ENCODE data around the gene CLTRN. TPM values are rescaled to one million over a fixed set of nuclear protein-coding genes. Genes with fewer than 3 reads are reported as not detected.
A peak's percentile ranks its signal among the peaks of the same experiment; 100 is the strongest.
"Not testable (repeated sequence)": the region's sequence is repeated elsewhere in the genome, so short reads cannot be mapped to it uniquely, and the experiment has no call there.

Gene CLTRN
- 1 to 10 TPM in 5 of 9 donors, under 1 TPM in 4; 0.25 to 1.8 (median 1.1) TPM for total RNA-seq
- 1 to 10 TPM in 1 of 2 donors, under 1 TPM in 1; 0.11 to 1.4 TPM for polyA plus RNA-seq
- long read RNA-seq, donor 1, partial matches to known transcripts, result 0 of 1 reads
- long read RNA-seq, donor 1, other reads (novel, unspliced or antisense), result 1 of 1 reads
- long read RNA-seq, donor 2, partial matches to known transcripts, result 0 of 5 reads
- long read RNA-seq, donor 2, other reads (novel, unspliced or antisense), result 5 of 5 reads
- long read RNA-seq, donor 3, result 0 reads

- Histone ChIP-seq H3K27ac (no peak within 1 kb of the TSS), H3K4me3 (no peak within 1 kb of the TSS), H3K27me3 (peaks cover 0 to 95% (median 0%) of the 10 kb centered on the region in 9 donors), H3K4me1 (no peaks in the 10 kb centered on the region), H3K9me3 (no peaks in the 10 kb centered on the region), H3K36me3 (no peaks in the 10 kb centered on the region)
- 59 to 66% (median 63%) methylated on average over 14 of the region's 14 CpGs for WGBS, 4 donors
- intact Hi-C loops (cut with DNase I), result no loop called here
- ATAC-seq, result no peak
- no peak for DNase-seq
- TF ChIP-seq POLR2A (IDR thresholded peaks at IDR 0.05), result no peak
- no peak for TF ChIP-seq CTCF (IDR thresholded peaks at IDR 0.05)
These were observed at the start of gene CLTRN for GRCh38 chrX:15664487-15665444. Gene CLTRN, minus strand, starts transcription at chrX:15664805. Its CDS starts 30 bp downstream, at chrX:15664775.

- H3K4me1 ChIP-seq; DNase-seq; H3K9me3 ChIP-seq; intact Hi-C loops (cut with DNase I); H3K27ac ChIP-seq; H3K4me3 ChIP-seq; H3K27me3 ChIP-seq: not testable (repeated sequence)
- 50 to 88% (median 73%) methylated on average over 5 to 6 of the region's 8 CpGs for WGBS, 4 donors
- peak in 2 of 4 donors; percentile 36 to 45 for ATAC-seq
- peaks cover 0 to 21% (median 0%) of the 10 kb centered on the region in 9 donors for H3K36me3 ChIP-seq
These were observed 39.7 kb upstream of the CLTRN start for GRCh38 chrX:15704273-15704672.

GRCh38 chrX:15703809-15704208 is 39.2 kb upstream of the CLTRN start:
- intact Hi-C loops (cut with DNase I), result not testable (repeated sequence)

GRCh38 chrX:15702488-15703371 is 38.1 kb upstream of the CLTRN start:
- H3K36me3 ChIP-seq, result peaks cover 0 to 21% (median 2%) of the 10 kb centered on the region in 9 donors
- WGBS, 4 donors, result 97 to 98% (median 98%) methylated on average over 25 to 40 of the region's 40 CpGs
- TF ChIP-seq CTCF (IDR thresholded peaks at IDR 0.05) (no peak), POLR2A (IDR thresholded peaks at IDR 0.05) (no peak)
- DNase-seq (peak in 2 of 5 donors; percentile 18 to 31), ATAC-seq (peak in 1 of 4 donors; percentile 37)
- H3K27ac ChIP-seq, result no peak overlapping the region
- intact Hi-C loops (cut with DNase I), result no loop called here
- no peak overlapping the region for H3K4me3 ChIP-seq
- no peaks in the 10 kb centered on the region for H3K4me1 ChIP-seq
- no peaks in the 10 kb centered on the region for H3K27me3 ChIP-seq
- no peaks in the 10 kb centered on the region for H3K9me3 ChIP-seq

More at GRCh38 chrX:15703809-15704208, 39.2 kb upstream of the CLTRN start:
- not testable (repeated sequence) for H3K9me3 ChIP-seq, DNase-seq, H3K27me3 ChIP-seq, H3K27ac ChIP-seq, H3K4me1 ChIP-seq, H3K4me3 ChIP-seq
- H3K36me3 ChIP-seq, result peaks cover 0 to 21% (median 0%) of the 10 kb centered on the region in 9 donors
- peak; percentile 58 to 76 (median 70) for ATAC-seq
- WGBS, 4 donors, result no CpG with 5 or more reads among the region's 5 CpGs
